IMR-90 (cell line): Measurements from ENCODE around the gene FLT4. TPM values are rescaled to one million over a fixed set of nuclear protein-coding genes. Genes with fewer than 3 reads are reported as not detected.

Source experiments
- ATAC-seq: fragments of 200-7000 bp; cut with Tn5 transposase; 2 replicates; pipeline ENCODE4 v1.9.1; 2020; ENCODE audit warnings: low read depth, mild to moderate bottlenecking, moderate library complexity
- BruUV-seq: library from RNA; stranded (reverse); fragments of 400-500 nt; replicated peaks from 2 replicates; lab custom pipeline; 2021; lab: Mats Ljungman, UMichigan
- CTCF ChIA-PET: fragments of 300-600 bp; formaldehyde crosslinking; extraction: SDS; loops from one replicate; lab custom pipeline; 2021; ENCODE audit warnings: antibody characterized with exemption; lab: Yijun Ruan, JAX
- POLR2A ChIA-PET: fragments of 300-600 bp; sonication (Branson Sonifier 250); formaldehyde crosslinking; loops from one replicate; lab custom pipeline; 2022; ENCODE audit warnings: antibody characterized with exemption; ENCODE audit not compliant: unreplicated experiment; lab: Charles Lee
- DNase-seq: peaks from one replicate; pipeline ENCODE4 v3.0.0; 2013
- H2AFZ ChIP-seq: replicated peaks from 2 replicates; pipeline ENCODE3; 2013; ENCODE audit warnings: low read length, mild to moderate bottlenecking; ENCODE audit not compliant: poor library complexity
- H2AK5ac ChIP-seq: 2 replicates; pipeline ENCODE4 v1.6.1; 2013; ENCODE audit warnings: low read depth, low read length, inconsistent platforms
- H2AK9ac ChIP-seq: replicated peaks from 2 replicates; pipeline ENCODE3; 2013; ENCODE audit warnings: mild to moderate bottlenecking, low read depth, low read length, moderate library complexity; ENCODE audit not compliant: poor library complexity
- H2BK120ac ChIP-seq: 2 replicates; pipeline ENCODE4 v1.6.1; 2013; ENCODE audit warnings: low read depth, low read length, inconsistent platforms
- H2BK15ac ChIP-seq: 3 replicates; pipeline ENCODE4 v1.6.1; 2013; ENCODE audit warnings: low read depth, low read length, inconsistent platforms
- H2BK20ac ChIP-seq: 2 replicates; pipeline ENCODE4 v1.6.1; 2013; ENCODE audit warnings: low read depth, mild to moderate bottlenecking, inconsistent platforms, low read length, moderate library complexity
- H2BK5ac ChIP-seq: 2 replicates; pipeline ENCODE4 v1.6.1; 2013; ENCODE audit warnings: mild to moderate bottlenecking, low read depth, low read length, inconsistent platforms; ENCODE audit not compliant: poor library complexity, severe bottlenecking
- H3K14ac ChIP-seq: replicated peaks from 2 replicates; pipeline ENCODE4 v1.6.1; 2013; ENCODE audit warnings: low read depth, low read length, inconsistent platforms
- H3K18ac ChIP-seq: 2 replicates; pipeline ENCODE4 v1.6.1; 2013; ENCODE audit warnings: low read depth, low read length, control low read depth
- H3K23ac ChIP-seq: 2 replicates; pipeline ENCODE4 v1.6.1; 2013; ENCODE audit warnings: low read depth, low read length, inconsistent platforms
- H3K27ac ChIP-seq: 2 replicates; pipeline ENCODE4 v1.5.1; 2013; ENCODE audit warnings: mild to moderate bottlenecking, control low read depth, low read length; ENCODE audit not compliant: insufficient read depth
- H3K27me3 ChIP-seq: 2 replicates; pipeline ENCODE4 v1.6.1; 2013; ENCODE audit warnings: low read length; ENCODE audit not compliant: control insufficient read depth, insufficient read depth
- H3K36me3 ChIP-seq: 2 replicates; pipeline ENCODE4 v1.6.1; 2013; ENCODE audit warnings: low read length, mixed read lengths; ENCODE audit not compliant: control insufficient read depth, insufficient read depth
- H3K4ac ChIP-seq: 2 replicates; pipeline ENCODE4 v1.6.1; 2013; ENCODE audit warnings: low read depth, low read length, inconsistent platforms
- H3K4me1 ChIP-seq: 2 replicates; pipeline ENCODE4 v1.6.1; 2013; ENCODE audit warnings: low read length, mixed read lengths; ENCODE audit not compliant: control insufficient read depth, insufficient read depth
- H3K4me2 ChIP-seq: 2 replicates; pipeline ENCODE4 v1.6.1; 2013; ENCODE audit warnings: low read depth, mild to moderate bottlenecking, control low read depth, low read length, moderate library complexity
- H3K4me3 ChIP-seq: 2 replicates; pipeline ENCODE4 v1.5.1; 2013; ENCODE audit warnings: low read depth, mild to moderate bottlenecking, control low read depth, low read length, moderate library complexity; ENCODE audit not compliant: insufficient read depth
- H3K56ac ChIP-seq: 2 replicates; pipeline ENCODE4 v1.6.1; 2013; ENCODE audit warnings: low read length, inconsistent platforms; ENCODE audit not compliant: insufficient read depth; ENCODE audit errors: extremely low read depth
- H3K79me1 ChIP-seq, 2 experiments: 2 replicates each; pipeline ENCODE4 v1.6.1; 2013; ENCODE audit warnings: low read length in 2 of 2, inconsistent platforms in 1 of 2, low read depth in 1 of 2
- H3K9ac ChIP-seq: 2 replicates; pipeline ENCODE4 v1.6.1; 2013; ENCODE audit warnings: low read depth, low read length, control low read depth
- H3K9me1 ChIP-seq: 2 replicates; pipeline ENCODE4 v1.6.1; 2013; ENCODE audit warnings: low read length, inconsistent platforms; ENCODE audit not compliant: insufficient read depth
- H3K9me3 ChIP-seq: 2 replicates; pipeline ENCODE4 v1.6.1; 2013; ENCODE audit warnings: low read length; ENCODE audit not compliant: control insufficient read depth, insufficient read depth
- H4K20me1 ChIP-seq: 2 replicates; pipeline ENCODE4 v1.6.1; 2013; ENCODE audit warnings: low read length, inconsistent platforms; ENCODE audit not compliant: insufficient read depth
- H4K5ac ChIP-seq: 2 replicates; pipeline ENCODE4 v1.6.1; 2013; ENCODE audit warnings: mild to moderate bottlenecking, low read depth, low read length, control low read depth
- H4K8ac ChIP-seq, 2 experiments: 2 replicates each; pipeline ENCODE4 v1.6.1; 2013; ENCODE audit warnings: low read depth in 2 of 2, low read length in 2 of 2, control low read depth in 1 of 2, inconsistent platforms in 1 of 2
- H4K91ac ChIP-seq: 2 replicates; pipeline ENCODE4 v1.6.1; 2013; ENCODE audit warnings: low read depth, low read length, inconsistent platforms; ENCODE audit not compliant: insufficient read depth
- BHLHE40 ChIP-seq: fragments of 150-350 bp; IDR thresholded peaks from 2 replicates; pipeline ENCODE4 v1.6.1; 2016; ENCODE audit warnings: mild to moderate bottlenecking, low read depth, low read length
- CEBPB ChIP-seq: IDR thresholded peaks from 2 replicates; pipeline ENCODE4 v1.6.1; 2012; ENCODE audit warnings: low read depth, low read length, improper control_type of control experiment
- CHD1 ChIP-seq: IDR thresholded peaks from 2 replicates; pipeline ENCODE4 v1.6.1; 2012; ENCODE audit warnings: low read depth, low read length, improper control_type of control experiment
- CTCF ChIP-seq: conservative IDR thresholded peaks from 2 replicates; pipeline ENCODE4 v1.5.1; 2012; ENCODE audit warnings: mild to moderate bottlenecking, low read depth, low read length, improper control_type of control experiment
- ELK1 ChIP-seq: fragments of 150-350 bp; IDR thresholded peaks from 2 replicates; pipeline ENCODE4 v1.6.1; 2016; ENCODE audit warnings: low read depth, mild to moderate bottlenecking, low read length, moderate library complexity, borderline replicate concordance
- FOS ChIP-seq: fragments of 150-350 bp; IDR thresholded peaks from 2 replicates; pipeline ENCODE4 v1.6.1; 2016; ENCODE audit warnings: low read depth, low read length
- MAFK ChIP-seq: IDR thresholded peaks from 2 replicates; pipeline ENCODE4 v1.6.1; 2012; ENCODE audit warnings: low read depth, low read length, improper control_type of control experiment
- MAZ ChIP-seq: IDR thresholded peaks from 2 replicates; pipeline ENCODE4 v1.6.1; 2012; ENCODE audit warnings: low read depth, mild to moderate bottlenecking, low read length, improper control_type of control experiment, moderate library complexity, borderline replicate concordance
- MXI1 ChIP-seq: IDR thresholded peaks from 2 replicates; pipeline ENCODE4 v1.6.1; 2012; ENCODE audit warnings: low read depth, mild to moderate bottlenecking, low read length, moderate library complexity, borderline replicate concordance
- NFE2L2 ChIP-seq: fragments of 150-350 bp; IDR thresholded peaks from 2 replicates; pipeline ENCODE4 v1.6.1; 2016; ENCODE audit warnings: low read depth, mild to moderate bottlenecking, low read length
- RCOR1 ChIP-seq: IDR thresholded peaks from 2 replicates; pipeline ENCODE4 v1.6.1; 2012; ENCODE audit warnings: mild to moderate bottlenecking, low read length, improper control_type of control experiment; ENCODE audit not compliant: insufficient replicate concordance
- RFX5 ChIP-seq: IDR thresholded peaks from 2 replicates; pipeline ENCODE4 v1.8.0; 2012; ENCODE audit warnings: low read depth, mild to moderate bottlenecking, low read length, moderate library complexity
- SMC3 ChIP-seq: fragments of 150-350 bp; IDR thresholded peaks from 2 replicates; pipeline ENCODE4 v1.6.1; 2016; ENCODE audit warnings: low read depth, mild to moderate bottlenecking, antibody characterized with exemption, low read length, moderate library complexity
- USF2 ChIP-seq: fragments of 150-350 bp; IDR thresholded peaks from 2 replicates; pipeline ENCODE4 v1.6.1; 2017; ENCODE audit warnings: mild to moderate bottlenecking, antibody characterized with exemption, low read length, low read depth
- WGBS, 2 experiments: methylation state at CpG; one replicate each; pipeline versions ENCODE4 v1.1.5 to v1.1.7; 2013; ENCODE audit warnings: missing lambda C conversion rate in 2 of 2; ENCODE audit not compliant: insufficient read length in 1 of 2; ENCODE audit errors: extremely low coverage in 2 of 2; 5-methylcytosine and 5-hydroxymethylcytosine counted together
- dilution Hi-C: fragments of 300-500 bp; cut with HindIII; formaldehyde crosslinking; loops from one replicate; pipeline ENCODE4 v1.14.3; 2018; ENCODE audit warnings: low sequenced_read_pairs; ENCODE audit not compliant: unreplicated experiment
- in situ Hi-C: fragments of 300-500 bp; cut with MboI; formaldehyde crosslinking; loops from 3 replicates; pipeline ENCODE4 v1.14.3; 2019; ENCODE audit warnings: low sequenced_read_pairs, inconsistent platforms, mixed read lengths
- intact Hi-C: fragments of 100-400 bp; cut with micrococcal nuclease; formaldehyde crosslinking; loops from 2 replicates; pipeline ENCODE4 v1.10.0; 2022
- polyA plus RNA-seq, 3 experiments: library from polyadenylated mRNA; depleted of rRNA; stranded (reverse); fragments of >200 nt; gene quantifications; 2 replicates each; pipeline ENCODE4 v1.2.3, GENCODE V29; 2012; ENCODE audit warnings: low replicate concordance in 1 of 3
- total RNA-seq: library from RNA; depleted of rRNA; stranded (reverse); fragments of >200 nt; gene quantifications from 2 replicates; pipeline ENCODE4 v1.2.3, GENCODE V29; 2012

FLT4 gene
- total and polyA plus RNA-seq, 2 of the 4 experiments (the other 2 are of a cell fraction): under 0.01 to 0.07 TPM

GRCh38 chr5:180670157-180670556 lies 20.8 kb upstream of the FLT4 start (continued):
- TF ChIP-seq MXI1: no peak
- TF ChIP-seq RFX5: no peak
- no peak for TF ChIP-seq FOS

GRCh38 chr5:180669661-180670060 lies 20.3 kb upstream of the FLT4 start:
- Histone ChIP-seq H2AFZ (no peak overlapping the region), H3K4me3 (no peak overlapping the region), H3K9ac (no peak overlapping the region), H2BK20ac (no peak overlapping the region), H3K14ac (no peak overlapping the region), H2AK5ac (no peak overlapping the region), H3K4me2 (no peak overlapping the region), H3K27ac (no peak overlapping the region), H3K56ac (no peak overlapping the region), H3K9me3 (no peaks in the 10 kb centered on the region), H3K36me3 (no peaks in the 10 kb centered on the region), H4K8ac (no peak overlapping the region), H3K27me3 (peaks cover 14% of the 10 kb centered on the region), H4K20me1 (no peaks in the 10 kb centered on the region), H2BK15ac (no peak overlapping the region), H2BK120ac (no peak overlapping the region), H3K18ac (no peak overlapping the region), H2AK9ac (no peak overlapping the region), H2BK5ac (no peak overlapping the region), H3K23ac (no peak overlapping the region), H3K4ac (no peak overlapping the region), H4K5ac (no peak overlapping the region), H3K9me1 (no peaks in the 10 kb centered on the region), H4K91ac (no peak overlapping the region), H3K79me1 (no peaks in the 10 kb centered on the region), H3K4me1 (no peaks in the 10 kb centered on the region)
- BruUV-seq: no TSS peak
- intact Hi-C loops: loop anchor here (1.0 to 5.0 kb wide), 2 partner anchors 197 to 376 kb away; no protein-coding TSS in a partner anchor
- dilution Hi-C loops: no loop called here
- in situ Hi-C loops: no loop called here
- ChIA-PET CTCF (interaction anchor here (0.6 kb wide), 1 partner anchor 528 kb away, joined by 3 read pairs; no protein-coding TSS in a partner anchor), POLR2A (no interaction called here)
- no peak for ATAC-seq
- no peak for DNase-seq
- WGBS, 2 experiments: 40% methylated on average over 1 of the region's 5 CpGs; no CpG with 5 or more reads in 1 of the 2 experiments
- TF ChIP-seq BHLHE40 (no peak), NFE2L2 (no peak), USF2 (no peak), ELK1 (no peak), MAZ (no peak), RCOR1 (no peak), CHD1 (no peak), RFX5 (no peak), MXI1 (no peak), MAFK (no peak), CTCF (no peak), SMC3 (no peak), CEBPB (no peak)
